Brain pericyte (primary cell): Measurements from ENCODE around the gene SH3BP4.

Source experiments
- DNase-seq: peaks from one replicate; pipeline ENCODE4 v3.0.0-alpha.2; 2012; ENCODE audit warnings: low read depth, low spot score

The SH3BP4 gene

DNA sequence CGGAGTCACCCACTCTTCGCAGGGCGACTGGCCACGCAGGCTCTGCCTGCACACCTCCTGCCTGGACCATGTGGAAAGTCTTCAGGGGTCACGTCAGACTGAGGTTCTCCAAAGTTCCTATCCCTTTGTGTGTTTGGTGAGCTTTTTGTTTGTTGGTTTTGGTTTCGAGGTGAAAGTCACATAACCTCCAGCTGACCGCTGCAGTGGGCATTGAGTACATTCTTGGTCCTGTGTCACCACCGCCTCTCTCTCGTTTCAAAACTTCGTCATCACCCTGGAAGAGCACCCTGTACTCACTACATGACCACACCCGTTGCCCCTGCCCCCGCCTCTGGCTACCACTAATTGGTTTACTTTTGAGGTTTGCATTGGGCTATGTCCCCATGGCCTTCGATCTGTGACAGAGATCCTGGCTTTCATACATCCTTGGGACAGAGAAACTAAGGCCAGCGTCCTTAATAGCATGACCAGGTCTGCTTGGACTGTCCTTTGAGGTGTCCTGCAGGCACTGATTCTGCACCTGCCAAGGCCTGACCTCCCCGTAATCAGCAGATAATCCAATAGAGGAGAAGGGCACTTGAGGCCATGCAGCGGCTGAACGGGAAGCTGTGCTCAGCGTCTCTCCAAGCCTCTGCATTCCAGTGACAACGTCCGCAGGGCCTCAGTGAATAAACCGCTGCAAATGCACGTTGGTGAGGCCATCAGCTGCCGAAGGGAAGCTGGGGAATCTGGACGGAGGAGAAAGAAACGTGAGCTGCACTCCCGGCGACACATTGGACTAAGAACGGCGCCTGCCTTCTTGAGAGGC is 46.8 kb downstream of the SH3BP4 start:
- DNase-seq: no peak

DNA sequence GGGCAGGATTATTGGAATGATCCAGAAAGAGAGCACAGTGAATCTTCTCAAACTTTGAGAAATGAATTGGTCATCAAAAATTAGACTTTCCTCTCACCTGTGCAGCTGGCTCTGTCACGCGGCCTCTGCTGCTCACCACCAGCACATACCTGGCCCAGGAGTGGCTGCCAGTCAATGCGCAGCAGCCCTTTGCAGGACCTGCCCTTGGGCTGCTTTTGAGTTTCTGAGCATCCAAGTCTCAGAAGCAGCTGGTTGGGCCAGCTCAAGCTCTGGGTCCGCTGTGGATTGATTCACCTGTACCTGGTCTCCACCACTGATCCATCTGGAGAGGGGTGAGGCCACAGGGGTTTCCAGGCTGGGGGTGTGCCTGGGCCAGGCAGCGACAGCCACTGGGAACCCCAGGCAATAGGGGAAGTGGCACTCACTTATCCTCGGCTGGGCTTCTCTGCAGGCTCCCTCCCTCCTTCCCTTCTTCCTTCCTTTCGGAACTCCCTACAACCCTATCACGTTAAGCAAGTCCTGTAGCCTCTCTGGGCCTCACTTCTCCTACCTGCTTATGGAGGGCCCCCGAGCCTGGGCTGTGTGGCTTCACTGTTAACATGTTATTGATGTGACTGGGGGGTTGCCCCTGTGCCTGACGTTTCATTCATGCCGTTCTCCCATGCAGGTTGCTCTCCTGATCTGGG is 48.1 kb downstream of the SH3BP4 start:
- DNase-seq: no peak

DNA sequence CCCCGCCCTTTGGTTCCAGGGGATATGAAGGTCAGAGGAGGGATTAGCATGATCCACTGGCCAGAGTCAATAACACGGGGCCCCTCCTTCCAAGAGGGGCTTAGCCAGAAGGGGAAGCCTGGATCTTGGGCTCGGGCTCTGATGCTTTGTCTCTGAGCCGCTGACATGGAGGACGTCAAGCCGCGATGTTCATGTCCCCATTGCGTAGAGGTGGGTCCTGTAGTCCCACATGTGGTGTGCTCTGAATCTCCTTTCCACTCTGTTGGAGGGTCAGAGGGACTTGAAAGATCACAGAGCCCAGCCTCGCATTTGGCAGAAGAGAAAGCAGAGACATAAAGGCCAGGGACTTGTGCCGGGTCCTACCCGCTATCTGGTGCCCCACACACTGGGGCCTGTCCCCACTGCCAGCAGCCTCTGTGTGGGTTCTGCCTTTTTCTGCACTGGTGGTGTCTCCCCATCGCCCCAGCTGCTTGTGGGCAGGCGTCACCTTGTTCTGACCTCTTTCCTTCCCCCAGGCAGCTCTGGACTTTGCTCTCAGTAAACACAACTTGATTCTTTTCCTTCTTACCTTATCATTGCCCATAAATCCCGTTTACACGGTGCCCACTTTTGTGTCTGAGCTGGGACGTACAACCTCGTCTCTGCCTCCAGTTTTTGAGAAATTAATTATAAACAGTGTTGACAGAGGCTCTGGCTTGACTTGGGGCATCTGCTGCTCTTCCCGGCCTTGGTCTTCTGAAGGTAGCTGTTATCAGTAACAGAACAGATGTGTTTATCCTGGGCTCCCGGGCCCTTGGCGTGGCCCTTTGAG is 48.8 kb downstream of the SH3BP4 start:
- no peak for DNase-seq

DNA sequence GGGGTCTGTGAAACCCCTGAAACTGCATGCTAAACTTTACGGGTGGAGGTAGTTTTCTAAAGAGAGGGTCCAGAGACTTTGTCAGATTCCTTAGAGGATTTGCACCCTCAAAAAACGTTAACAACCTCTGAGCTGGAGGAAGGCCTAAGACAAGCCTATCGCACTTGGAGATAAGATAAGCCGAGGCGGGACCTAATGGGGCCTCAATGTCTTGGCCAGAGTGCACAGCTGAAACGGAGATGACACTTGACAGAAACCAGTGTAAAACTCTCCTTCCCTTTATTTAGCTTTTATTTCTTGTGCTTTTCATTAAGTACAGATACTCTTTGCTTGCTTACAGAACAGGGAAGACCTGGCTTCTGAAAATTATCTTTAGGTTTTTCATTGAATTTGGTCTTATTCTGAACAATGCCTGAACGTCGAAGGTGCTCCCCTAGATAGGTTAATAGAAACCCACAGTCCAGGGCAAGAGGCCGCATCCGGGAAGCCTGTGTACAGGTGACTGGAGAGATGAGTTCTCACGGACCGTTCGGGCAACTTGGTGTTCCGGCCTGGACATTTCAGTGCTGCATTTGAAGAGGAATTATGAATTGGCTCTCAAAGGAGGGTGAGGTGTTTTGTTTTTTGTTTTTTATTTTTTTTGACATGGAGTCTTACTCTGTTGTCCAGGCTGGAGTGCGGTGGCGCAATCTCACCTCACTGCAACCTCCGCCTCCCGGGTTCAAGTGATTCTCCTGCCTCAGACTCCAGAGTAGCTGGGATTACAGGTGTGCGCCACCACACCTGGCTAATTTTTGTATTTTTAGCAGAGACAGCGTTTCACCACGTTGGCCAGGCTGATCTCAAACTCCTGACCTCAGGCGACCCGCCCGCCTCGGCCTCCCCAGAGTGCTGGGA is 49.7 kb downstream of the SH3BP4 start:
- DNase-seq: no peak

DNA sequence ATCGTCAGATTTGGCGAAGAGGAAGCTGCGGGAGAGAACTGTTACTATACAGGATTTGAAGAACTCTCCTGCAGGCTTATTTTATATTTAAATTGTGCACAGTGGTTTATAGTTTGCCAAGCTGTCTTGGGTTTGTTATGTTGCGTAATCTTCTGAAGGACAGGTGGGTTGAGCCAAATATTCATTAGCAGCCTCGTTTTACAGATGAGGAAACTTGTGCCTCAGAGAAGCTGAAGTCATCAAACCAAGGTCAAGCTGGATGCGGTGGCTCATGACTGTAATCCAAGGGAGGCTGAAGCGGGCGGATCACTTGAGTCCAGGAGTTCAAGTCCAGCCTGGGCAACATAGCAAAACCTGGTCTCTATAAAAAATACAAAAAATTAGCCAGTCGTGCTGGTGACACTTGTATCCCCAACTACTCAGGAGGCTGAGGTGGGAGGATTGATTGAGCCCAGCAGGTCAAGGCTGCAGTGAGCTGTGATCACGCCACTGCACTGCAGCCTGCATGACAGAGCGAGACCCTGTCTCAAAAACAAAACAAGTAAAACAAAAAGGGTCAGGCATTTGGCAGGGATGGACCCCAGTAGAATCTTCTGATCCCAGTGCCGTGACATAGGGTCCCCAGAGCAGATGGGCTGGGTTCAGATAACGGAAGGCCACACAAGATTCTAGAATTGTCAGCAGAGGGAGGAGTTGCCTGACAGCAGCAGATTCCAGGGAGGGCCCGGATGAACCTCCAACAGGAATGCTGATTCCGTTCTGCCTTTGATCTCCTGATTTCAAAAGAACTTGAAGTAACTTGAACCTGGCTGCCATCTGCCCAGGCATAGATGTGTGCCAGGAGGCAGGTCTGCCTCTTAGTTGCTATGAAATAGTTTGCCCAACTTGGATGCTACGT is 50.6 kb downstream of the SH3BP4 start:
- DNase-seq: no peak

GRCh38 chr2:235003096-235003775 is 51.4 kb downstream of the SH3BP4 start:
- no peak for DNase-seq

GRCh38 chr2:235004329-235004903 is 52.6 kb downstream of the SH3BP4 start:
- no peak for DNase-seq

GRCh38 chr2:235005023-235005422 is 53.2 kb downstream of the SH3BP4 start:
- no peak for DNase-seq

GRCh38 chr2:235005603-235006259 is 53.9 kb downstream of the SH3BP4 start:
- DNase-seq: no peak

GRCh38 chr2:235006461-235006860 is 54.6 kb downstream of the SH3BP4 start:
- no peak for DNase-seq

DNA sequence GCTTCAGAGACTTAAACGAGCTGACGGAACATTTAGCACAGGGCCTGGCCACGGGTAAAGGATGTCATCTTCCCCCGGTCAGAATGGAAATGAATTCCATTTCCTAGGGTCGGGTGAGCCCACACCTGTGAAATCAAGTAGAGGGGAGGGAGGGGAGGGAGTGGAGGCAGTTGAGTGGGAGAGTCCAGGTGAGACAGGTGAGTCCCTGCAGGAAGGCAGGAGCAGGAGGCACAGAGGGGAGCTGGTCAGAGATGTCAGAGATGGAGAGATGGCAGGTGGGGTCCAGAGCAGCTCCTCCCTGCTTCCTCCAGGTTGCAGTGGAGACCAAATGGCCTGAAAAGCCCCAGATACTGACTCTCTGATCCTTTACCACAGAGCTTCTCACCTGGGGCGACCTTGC is 55.2 kb downstream of the SH3BP4 start:
- no peak for DNase-seq

DNA sequence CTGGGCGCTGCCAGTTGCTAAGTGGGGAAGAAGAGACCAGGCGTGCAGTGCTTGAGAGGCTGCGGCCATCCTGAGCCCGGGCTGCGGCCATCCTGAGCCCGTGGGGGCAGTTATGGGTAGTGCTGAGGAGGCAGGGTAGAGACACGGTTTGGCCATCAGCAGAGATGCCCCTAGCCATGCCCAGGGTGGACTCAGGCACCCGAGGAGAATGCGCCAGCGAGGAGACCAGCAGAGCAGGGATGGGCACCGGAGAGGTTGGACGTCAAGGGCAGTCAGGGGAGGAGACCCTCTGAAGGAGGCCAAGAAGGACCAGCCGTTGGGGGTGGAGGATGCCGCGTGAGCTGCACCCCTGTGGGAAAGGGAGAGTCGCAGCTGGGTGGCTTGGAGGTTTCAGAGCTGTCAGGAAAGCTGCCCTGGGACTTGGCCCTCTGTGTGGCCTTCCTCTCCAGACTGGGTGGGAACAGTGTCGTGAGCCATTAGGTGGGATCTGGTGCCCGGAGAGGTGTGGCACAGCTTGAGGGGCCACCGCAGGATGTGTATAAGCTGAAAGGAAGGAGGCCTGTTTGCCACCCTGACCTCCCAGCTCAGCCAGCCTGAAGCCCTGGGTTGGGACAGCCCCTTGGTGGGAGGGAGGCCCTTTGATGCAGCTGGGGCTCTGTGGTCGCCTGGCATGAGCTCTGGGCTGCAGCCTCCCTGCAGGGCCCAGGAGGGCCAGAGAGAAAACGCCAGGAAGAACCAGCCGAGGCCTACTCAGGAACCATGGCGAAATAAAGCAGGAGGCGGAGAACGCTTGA is 56.0 kb downstream of the SH3BP4 start:
- no peak for DNase-seq

DNA sequence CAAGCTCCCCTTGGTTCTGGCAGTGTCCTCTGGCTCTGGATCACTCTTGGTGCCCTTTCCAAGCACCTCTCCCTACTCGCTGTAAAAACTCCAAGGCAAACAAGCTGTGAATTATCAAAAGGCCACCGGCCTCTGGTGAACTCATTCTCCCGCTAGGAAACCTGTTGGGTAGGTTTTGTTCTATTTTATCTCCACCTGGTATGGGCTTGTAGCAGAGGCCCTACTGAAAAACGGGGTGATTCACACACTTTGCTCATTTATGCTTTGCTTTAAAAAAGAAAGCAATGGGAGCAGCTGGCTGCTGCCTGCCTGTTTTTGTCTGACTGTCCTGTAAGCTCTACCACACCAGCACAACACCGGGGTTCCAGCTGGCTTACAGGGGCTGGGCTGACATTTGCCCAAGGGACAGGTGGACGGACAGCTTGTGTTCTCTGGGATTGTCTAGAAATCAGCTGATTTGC is 56.8 kb downstream of the SH3BP4 start:
- DNase-seq: no peak

DNA sequence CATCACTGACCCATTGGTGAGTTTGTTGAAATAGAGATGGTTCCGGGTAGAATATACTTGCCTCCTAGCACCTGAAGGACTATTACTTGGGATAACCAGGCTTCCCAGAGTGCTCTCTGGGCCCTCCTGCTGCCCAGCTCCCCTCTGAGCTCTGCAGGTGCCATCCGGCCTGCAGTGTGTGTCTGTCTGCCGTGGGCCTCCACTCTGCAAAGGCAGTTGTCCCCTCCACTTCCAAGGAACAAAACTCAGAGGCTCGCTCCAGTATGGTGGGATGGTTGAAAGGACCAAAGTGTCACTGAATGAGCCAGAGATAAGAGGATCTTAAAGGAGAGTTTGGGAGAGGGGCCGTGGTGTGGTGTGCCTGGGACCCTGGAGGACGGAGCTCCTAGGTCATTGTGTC is 57.3 kb downstream of the SH3BP4 start:
- DNase-seq: no peak

- no peak for DNase-seq
Observed at GRCh38 chr2:235010117-235010714, 58.4 kb downstream of the SH3BP4 start.

DNA sequence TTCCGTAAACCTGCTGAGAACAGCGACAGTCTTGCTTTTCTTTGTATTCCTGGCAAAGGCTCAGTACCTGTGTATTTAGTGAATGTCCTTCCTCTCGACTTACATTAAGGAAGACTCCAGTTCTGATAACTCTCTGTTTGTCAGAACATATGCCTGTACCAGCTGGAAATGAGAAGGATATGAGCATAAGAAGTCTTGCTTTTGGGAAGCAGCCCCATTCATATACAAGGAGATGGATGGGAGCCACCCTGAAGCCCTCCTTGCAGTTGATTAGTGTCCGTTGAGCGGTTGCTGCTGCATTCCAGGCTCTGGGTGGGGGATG is 59.8 kb downstream of the SH3BP4 start:
- no peak for DNase-seq

GRCh38 chr2:235011929-235012631 is 60.3 kb downstream of the SH3BP4 start:
- DNase-seq: no peak
